NCI-H1105 treated with DMSO at 0.1 percent for 48 hours (cell line): ENCODE data around the gene DCHS1.

Experiments used
- DNase-seq: peaks from one replicate; lab custom pipeline; 2025; lab: John Stamatoyannopoulos, UW

Gene DCHS1

DNA sequence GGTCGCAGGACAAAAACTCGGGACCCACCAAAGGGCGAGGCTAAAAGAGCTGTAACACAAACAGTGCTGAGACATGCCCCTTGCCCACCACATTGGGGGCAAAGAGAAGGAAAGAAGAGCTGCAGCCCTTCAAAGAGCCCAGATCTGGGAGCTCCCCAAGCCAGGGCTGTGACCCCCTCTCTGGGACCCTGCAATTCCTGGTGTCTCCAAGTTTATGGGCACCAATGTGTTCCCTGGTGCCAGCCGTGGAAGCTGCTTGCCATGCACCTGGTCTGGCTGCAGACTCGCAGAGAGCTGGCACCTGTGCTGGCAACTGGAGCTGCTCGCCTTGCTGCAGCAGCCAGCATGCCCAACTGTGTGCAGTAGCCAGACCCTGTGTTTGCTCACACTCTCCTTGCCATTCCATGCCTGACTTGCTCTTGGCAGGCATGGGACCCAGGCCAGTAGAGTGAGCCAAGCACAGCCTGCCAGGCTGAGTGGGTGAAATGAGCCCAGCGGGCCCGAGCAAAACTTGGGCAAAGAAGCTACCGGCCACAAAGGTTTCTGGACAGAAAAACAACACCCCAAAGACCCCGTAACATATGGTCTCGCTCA, 68.2 kb downstream of the DCHS1 start:
- DNase-seq, result peak; percentile 16

DNA sequence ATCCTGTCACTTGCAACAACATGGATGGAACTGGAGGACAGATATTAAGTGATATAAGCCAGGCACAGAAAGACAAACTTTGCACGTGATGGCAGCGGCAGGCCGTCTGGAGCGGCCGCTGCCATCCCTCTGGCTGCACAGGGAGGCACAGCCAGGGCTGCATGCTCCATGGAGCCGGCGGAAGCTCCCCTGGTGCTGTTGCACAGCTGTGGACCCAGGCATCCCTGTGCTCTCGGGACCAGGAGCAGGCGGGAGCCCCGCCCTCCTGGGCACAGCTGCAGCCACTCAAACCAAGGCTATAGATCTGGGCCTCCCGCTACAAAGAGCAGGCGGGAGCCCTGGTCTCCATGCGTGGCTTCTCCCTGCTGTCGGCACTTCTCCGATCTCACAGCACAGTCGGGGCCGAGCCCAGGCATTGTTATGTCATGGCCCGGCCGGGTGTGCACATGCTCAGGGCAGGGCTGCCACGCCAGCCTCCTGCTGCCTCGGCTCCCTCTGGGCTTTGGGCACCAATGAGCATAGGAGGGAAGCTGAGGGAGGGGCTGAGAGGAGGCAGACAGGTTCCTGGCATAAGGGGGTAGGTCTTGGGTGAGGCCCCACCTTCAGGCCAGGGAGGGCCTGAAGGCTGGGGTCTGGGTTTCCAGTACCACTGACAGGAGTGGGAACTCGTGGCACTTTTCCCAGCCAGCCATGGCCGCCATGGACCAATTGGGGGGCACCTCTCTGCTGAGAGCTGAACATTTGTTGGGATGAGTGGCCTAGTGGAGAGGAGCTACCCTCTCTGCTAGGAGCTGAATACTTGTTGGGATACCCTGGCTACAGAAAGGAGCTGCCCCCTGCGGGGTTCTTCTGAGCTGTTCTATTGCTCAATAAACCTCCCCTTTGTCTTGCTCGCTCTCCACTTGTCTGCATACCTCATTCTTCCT, 68.9 kb downstream of the DCHS1 start:
- no peak for DNase-seq

DNA sequence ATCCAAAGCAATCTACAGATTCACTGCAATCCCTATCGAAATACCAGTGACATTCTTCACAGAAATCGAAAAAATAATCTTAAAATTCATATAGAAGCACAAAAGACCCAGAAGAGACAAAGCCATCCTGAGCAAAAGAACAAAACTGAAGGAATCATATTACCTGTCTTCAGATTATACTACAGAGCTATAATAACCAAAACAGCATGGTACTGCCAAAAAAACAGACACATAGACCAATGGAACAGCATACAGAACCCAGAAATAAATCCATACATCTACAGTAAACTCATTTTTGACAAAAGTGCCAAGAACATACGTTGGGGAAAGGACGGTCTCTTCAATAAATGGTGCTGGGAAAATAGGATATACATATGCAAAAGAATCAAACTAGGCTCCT, 71.1 kb downstream of the DCHS1 start:
- DNase-seq, result no peak

DNA sequence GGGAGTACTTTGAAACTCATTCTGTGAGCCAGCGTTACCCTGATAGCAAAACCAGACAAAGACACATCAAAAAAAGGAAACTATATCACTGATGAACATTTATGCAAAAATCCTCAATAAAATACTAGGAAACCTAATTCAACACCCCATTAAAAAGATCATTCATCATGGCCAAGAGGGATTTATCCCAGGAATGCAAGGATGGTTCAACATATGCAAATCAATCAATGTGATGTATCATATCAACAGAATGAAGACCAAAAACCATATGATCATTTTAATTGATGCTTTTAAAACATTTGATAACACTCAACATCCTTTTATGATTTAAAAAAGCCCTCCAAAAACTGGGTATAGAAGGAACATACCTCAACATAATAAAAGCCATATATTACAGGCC, 72.0 kb downstream of the DCHS1 start:
- DNase-seq, result no peak

DNA sequence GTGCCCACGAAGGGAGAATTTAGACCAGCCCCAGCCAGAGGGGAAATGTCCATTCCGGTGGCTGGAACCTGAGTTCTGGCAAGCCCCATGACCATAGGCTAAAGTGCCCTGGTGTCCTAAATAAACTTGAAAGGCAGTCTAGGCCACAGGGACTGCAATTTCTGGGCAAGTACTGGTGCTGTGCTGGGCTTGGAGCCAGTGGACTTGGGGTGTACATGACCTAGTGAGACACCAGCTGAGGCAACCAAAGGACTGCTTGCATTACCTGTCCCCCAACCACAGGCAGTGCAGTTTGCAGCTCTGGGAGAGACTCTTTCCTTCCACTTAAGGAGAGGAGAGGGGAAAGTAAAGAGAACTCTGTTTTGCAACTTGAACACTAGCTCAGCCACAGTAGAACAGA, 75.9 kb downstream of the DCHS1 start:
- DNase-seq, result no peak

DNA sequence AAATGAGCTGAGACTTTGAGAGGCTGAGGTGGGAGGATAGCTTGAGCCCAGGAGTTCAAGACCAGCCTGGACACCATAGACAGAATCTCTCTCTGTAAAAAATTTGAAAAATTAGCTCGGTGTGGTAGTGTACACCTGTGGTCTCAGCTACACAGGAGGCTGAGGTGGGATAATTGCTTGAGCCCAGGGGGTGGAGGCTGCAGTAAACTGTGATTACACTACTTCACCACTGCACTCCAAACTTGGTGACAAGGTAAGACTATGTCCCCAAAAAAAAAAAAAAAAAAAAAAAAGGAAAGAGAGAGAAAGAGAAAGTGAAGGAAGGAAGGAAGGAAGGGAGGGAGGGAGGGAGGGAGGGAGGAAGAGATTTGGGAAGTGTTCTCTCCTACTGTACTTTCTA, 77.5 kb downstream of the DCHS1 start:
- DNase-seq, result no peak

DNA sequence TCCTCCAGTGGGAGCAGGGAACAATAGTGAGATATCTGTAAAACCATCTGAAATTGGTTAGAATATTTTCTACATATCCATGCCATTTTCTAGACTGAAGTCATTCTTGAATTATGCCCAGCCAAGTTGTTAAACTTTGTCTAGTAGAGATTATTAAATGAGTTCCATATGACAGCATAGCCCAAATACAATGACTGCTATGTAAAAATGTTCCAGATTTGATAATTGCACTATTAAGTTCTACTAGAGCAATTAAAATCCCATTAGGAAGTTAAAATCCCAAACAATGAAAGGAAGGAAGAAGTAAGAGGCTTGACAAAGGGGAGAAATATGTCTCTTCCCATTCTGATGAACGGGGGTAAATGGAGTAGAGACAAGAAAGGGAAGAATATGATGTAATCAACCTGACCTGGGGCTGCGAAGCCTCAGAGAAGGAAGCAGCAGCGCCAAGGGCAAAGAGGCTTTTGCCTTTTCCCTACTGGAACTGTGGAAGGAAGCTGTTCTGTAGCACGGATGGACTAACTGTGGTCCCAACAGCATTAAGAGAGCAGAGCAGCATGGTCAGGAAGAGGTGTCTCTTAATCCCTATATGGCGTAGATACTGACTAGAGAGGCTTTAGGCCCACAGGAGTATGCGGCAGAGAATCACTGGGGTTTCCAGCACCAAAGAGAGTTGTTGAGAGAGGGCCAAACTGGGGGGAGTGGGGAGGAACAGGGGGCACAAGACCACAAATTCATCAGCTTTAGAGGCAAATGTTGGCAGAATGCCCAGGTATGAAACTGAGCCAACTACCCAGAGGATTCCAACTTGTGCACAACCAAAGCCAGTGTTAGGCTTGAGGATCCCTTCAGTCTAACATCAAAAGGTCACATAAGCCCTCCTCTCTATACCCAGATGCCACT, 78.9 kb downstream of the DCHS1 start:
- DNase-seq, result peak; percentile 92

DNA sequence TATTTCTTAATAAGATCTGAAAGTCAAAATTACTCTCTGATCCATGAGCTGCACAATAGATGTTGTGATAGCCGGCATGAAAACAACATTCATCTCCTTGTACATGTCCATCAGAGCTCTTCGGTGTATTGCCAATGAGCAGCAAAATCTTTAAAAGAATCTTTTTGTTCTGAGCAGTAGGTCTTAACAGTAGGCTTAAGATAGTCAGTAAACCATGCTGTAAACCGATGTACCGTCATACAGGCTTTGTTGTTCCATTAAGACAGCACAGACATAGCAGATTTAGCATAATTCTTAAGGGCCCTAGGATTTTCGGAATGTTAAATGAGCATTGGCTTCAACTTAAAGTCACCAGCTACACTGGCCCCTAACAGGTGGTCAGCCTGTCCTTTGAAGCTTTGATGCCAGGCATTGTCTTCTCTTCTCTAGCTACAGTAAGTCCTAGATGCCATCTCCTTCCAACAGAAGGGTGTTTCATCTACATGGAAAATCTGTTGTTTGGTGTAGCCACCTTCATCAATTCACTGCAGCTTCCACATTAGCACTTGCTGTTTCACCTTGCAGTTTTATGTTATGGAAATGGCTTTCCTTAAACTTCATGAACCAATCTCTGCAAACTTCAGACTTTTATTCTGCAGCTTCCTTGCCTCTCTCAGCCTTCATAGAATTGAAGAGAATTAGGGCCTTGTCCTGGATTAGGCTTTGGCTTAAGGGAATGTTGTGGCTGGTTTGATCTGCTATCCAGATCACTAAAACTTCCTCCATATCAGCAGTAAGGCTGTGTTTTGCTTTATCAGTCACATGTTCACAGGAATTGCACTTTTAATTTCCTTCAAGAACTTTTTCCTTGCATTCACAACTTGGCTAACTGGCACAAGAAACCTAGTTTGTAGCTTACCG, 80.5 kb downstream of the DCHS1 start:
- no peak for DNase-seq

DNA sequence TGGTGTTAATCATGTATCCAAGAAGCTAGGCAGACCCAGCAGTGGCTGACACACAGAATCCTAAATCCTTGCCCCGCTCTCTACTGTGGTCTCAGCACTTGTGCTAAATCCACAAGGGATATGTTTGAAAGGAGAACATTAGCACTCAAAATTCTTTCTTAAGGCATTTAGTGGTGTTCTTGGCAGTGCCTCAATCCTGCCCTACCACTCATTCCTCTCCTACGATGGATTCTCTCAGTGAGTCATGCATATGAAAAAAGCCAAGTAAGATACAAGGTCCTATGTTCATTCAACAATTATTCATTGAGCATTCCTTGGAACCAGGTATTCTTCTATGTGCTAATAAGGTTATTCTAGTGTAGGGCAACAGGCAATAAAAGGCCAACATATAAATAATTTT, 83.4 kb downstream of the DCHS1 start:
- no peak for DNase-seq

DNA sequence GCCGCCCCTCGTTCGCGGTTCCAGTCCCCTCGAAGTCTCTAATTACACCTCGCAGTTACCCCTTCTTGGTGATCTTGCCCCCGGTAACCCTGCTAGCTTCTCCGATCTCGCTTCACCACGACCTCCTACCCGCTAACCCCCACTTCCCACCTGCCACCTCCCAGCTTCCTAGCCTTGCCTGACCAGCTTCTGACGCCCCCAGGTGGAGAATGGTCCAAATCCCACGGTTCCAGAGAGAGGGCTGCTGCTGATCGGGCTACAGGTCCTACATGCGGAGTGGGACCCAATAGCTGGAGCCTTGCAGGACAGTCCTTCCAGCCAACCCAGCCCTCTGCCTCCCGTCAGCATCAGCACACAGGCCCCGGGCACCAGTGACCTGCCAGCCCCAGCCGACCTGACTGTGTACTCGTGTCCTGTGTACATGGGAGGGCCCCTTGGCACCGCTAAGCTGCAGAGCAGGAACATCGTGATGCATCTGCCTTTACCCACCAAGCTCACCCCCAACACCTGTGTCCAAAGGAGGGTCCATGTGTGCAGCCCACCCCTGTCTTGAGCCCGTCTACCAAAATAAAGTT, 84.1 kb downstream of the DCHS1 start:
- DNase-seq, result no peak
